Activated CD4-positive, alpha-beta memory T cell treated with anti-CD3 and anti-CD28 coated beads, Interleukin-2, amount 10 ng/mL, durations not matched to agents 7 days and 5 days (primary cell): ENCODE data around the gene CFAP97. TPM values are rescaled to one million over a fixed set of nuclear protein-coding genes. Genes with fewer than 3 reads are reported as not detected.
A peak's percentile ranks its signal among the peaks of the same experiment; 100 is the strongest.

Source experiments
- CTCF ChIA-PET: fragments of 350-600 bp; sonication (Branson Sonifier 250); formaldehyde crosslinking; loops from one replicate; lab custom pipeline; 2021; ENCODE audit warnings: antibody characterized with exemption, inconsistent platforms; lab: Charles Lee
- POLR2A ChIA-PET: fragments of 350-600 bp; sonication (Branson Sonifier 250); formaldehyde crosslinking; loops from one replicate; lab custom pipeline; 2021; ENCODE audit warnings: antibody characterized with exemption; lab: Charles Lee
- DNase-seq: peaks from one replicate; pipeline ENCODE4 v3.0.0-alpha.2; 2020
- H3K27ac Mint-ChIP-seq: one replicate; pipeline ENCODE4 v1.8.0; 2021; ENCODE audit warnings: mild to moderate bottlenecking, mixed read lengths
- H3K27me3 Mint-ChIP-seq: one replicate; pipeline ENCODE4 v1.8.0; 2021; ENCODE audit warnings: mixed read lengths
- H3K36me3 Mint-ChIP-seq: one replicate; pipeline ENCODE4 v1.8.0; 2021; ENCODE audit warnings: low read depth, mixed read lengths
- H3K4me1 Mint-ChIP-seq: one replicate; pipeline ENCODE4 v1.8.0; 2021; ENCODE audit warnings: mixed read lengths
- H3K4me3 Mint-ChIP-seq: one replicate; pipeline ENCODE4 v1.8.0; 2021; ENCODE audit warnings: mild to moderate bottlenecking, mixed read lengths
- H3K9me3 Mint-ChIP-seq: one replicate; pipeline ENCODE4 v1.8.0; 2021; ENCODE audit warnings: mixed read lengths
- total RNA-seq, 2 experiments: library from RNA; stranded (reverse); gene quantifications; one replicate each; pipeline ENCODE4 v1.2.3, GENCODE V29; 2021

Gene CFAP97
- total RNA-seq, 2 experiments from 2014 or later = 31.9 to 32.1 TPM

DNA sequence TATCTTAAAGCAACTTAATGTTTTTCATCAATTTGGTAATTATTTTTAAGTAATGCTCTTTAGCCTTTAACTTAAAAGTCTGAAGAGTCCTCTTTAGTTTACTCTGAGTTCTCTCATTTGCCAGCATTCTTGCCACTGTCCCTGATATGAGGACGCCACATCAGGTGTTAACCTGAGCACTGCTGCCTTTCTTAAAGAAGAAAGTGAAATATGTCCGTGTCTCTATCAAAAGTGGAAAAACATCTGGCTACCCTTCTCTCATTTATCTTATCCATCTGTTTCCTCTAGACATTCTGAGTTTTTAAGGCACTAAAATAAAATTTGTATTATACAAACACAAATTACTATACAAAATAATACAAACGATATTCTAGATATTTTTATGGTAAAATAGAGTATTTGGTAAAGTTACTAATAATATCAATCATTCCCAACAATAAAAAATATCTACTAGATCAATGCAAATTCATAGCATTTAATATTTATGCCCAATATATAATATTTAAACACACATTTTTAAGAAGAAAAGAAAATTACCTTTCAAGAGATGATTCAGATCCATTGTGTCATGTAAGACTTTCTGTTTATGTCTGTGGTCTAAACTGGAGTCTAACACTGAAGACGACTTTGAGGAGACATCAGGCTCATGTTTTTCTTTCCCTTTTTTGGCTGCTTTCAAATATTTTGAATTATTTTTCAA lies 14.0 kb downstream of the CFAP97 start:
- peaks cover 32% of the 10 kb centered on the region for H3K36me3 Mint-ChIP-seq
- no peaks in the 10 kb centered on the region for H3K27me3 Mint-ChIP-seq
- peaks cover 16% of the 10 kb centered on the region for H3K4me1 Mint-ChIP-seq
- H3K27ac Mint-ChIP-seq = no peak overlapping the region
- CTCF ChIA-PET = no interaction called here
- POLR2A ChIA-PET = no interaction called here
- no peak overlapping the region for H3K4me3 Mint-ChIP-seq
- DNase-seq = no peak
- H3K9me3 Mint-ChIP-seq = no peaks in the 10 kb centered on the region

- DNase-seq = no peak
- H3K27ac Mint-ChIP-seq = no peak overlapping the region
- no peak overlapping the region for H3K4me3 Mint-ChIP-seq
- H3K27me3 Mint-ChIP-seq = no peaks in the 10 kb centered on the region
- ChIA-PET POLR2A (no interaction called here), CTCF (interaction anchor here (1.0 to 1.6 kb wide), 2 partner anchors 14 to 44 kb away, joined by 3 read pairs; partner anchors contain the start of gene SLC25A4)
- peaks cover 31% of the 10 kb centered on the region for H3K36me3 Mint-ChIP-seq
- peaks cover 12% of the 10 kb centered on the region for H3K4me1 Mint-ChIP-seq
- no peaks in the 10 kb centered on the region for H3K9me3 Mint-ChIP-seq
Observed at GRCh38 chr4:185186769-185187168, 17.0 kb downstream of the CFAP97 start.

GRCh38 chr4:185183622-185184281 lies 20.0 kb downstream of the CFAP97 start:
- Mint-ChIP-seq H3K4me1 (peaks cover 14% of the 10 kb centered on the region), H3K27ac (no peak overlapping the region), H3K9me3 (no peaks in the 10 kb centered on the region), H3K27me3 (no peaks in the 10 kb centered on the region), H3K36me3 (peaks cover 16% of the 10 kb centered on the region), H3K4me3 (no peak overlapping the region)
- CTCF ChIA-PET = interaction anchor here (0.6 to 4.8 kb wide), 43 partner anchors 10 to 1146 kb away, joined by 3 to 49 read pairs (median 4); partner anchors contain the start of genes ANKRD37 and SLC25A4
- POLR2A ChIA-PET = interaction anchor here (0.5 to 1.6 kb wide), 4 partner anchors 9 to 63 kb away, joined by 3 to 6 read pairs (median 4); partner anchors contain the start of genes CFAP97 and SNX25
- DNase-seq = peak; percentile 77

- ChIA-PET CTCF (interaction anchor here (1.2 to 4.8 kb wide), 6 partner anchors 8 to 416 kb away, joined by 3 to 49 read pairs (median 6); no protein-coding TSS in a partner anchor), POLR2A (no interaction called here)
- H3K27ac Mint-ChIP-seq = no peak overlapping the region
- DNase-seq = no peak
- H3K4me1 Mint-ChIP-seq = peaks cover 14% of the 10 kb centered on the region
- H3K27me3 Mint-ChIP-seq = no peaks in the 10 kb centered on the region
- peaks cover 11% of the 10 kb centered on the region for H3K36me3 Mint-ChIP-seq
- no peak overlapping the region for H3K4me3 Mint-ChIP-seq
- no peaks in the 10 kb centered on the region for H3K9me3 Mint-ChIP-seq
Observed at GRCh38 chr4:185182239-185182638, 21.6 kb downstream of the CFAP97 start.

DNA sequence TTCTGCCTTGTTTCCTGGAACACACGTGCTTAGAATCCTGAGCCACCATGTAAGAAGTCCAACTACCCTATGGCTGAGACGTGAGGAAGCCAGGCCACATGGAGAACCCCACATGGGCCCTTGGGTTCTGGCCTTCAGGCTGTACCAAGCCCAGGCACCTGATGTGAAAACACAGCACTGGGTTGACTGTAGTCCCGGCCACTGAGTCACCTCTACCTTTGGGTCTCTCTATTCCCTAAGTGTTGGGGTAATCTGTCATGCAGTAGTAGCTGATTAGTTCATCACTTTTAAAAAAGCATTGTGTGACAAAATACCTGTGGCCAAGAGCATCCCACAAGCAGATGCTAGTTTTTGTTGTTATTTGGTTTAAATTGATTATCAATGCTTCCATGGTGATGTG lies 24.3 kb downstream of the CFAP97 start:
- H3K27ac Mint-ChIP-seq = no peak overlapping the region
- H3K27me3 Mint-ChIP-seq = no peaks in the 10 kb centered on the region
- H3K36me3 Mint-ChIP-seq = peaks cover 16% of the 10 kb centered on the region
- no peak overlapping the region for H3K4me3 Mint-ChIP-seq
- ChIA-PET POLR2A (no interaction called here), CTCF (interaction anchor here (0.6 kb wide), 1 partner anchor 247 kb away, joined by 3 read pairs; no protein-coding TSS in a partner anchor)
- H3K4me1 Mint-ChIP-seq = peaks cover 12% of the 10 kb centered on the region
- DNase-seq = no peak
- H3K9me3 Mint-ChIP-seq = no peaks in the 10 kb centered on the region

DNA sequence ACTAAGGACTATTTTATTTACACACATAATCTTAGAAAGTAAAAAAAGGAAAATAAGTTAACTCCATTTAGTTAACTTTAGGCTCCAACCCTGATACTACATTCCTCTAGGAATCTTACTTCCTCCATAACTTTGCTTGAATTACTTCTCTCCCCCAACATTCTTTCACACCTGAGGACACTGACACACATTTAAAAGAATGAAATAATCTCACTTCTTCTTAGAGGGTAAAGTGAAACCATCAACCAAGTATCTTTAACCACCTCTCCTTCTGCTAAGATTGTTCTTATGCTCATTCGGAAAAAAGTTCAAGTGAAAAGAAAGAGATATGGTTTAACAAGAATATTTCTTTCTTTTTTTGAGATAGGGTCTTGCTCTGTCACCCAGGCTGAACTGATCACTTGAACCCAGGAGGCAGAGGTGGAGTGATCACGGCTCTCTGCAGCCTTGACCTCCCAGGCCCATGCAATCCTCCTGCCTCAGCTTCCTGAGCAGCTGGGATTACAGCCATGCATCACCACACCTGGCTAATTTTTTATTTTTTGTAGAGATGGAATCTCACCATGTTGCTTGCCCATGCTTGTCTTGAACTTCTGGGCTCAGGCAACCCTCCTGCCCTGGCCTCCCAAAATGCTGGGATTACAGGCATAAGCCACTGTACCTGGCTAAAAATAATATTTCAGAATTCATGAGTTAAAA lies 32.3 kb downstream of the CFAP97 start:
- no peaks in the 10 kb centered on the region for H3K9me3 Mint-ChIP-seq
- peaks cover 1% of the 10 kb centered on the region for H3K4me1 Mint-ChIP-seq
- ChIA-PET CTCF (interaction anchor here (0.6 to 0.7 kb wide), 2 partner anchors 10 to 11 kb away, joined by 3 to 5 read pairs; no protein-coding TSS in a partner anchor), POLR2A (no interaction called here)
- H3K27me3 Mint-ChIP-seq = no peaks in the 10 kb centered on the region
- no peak overlapping the region for H3K27ac Mint-ChIP-seq
- H3K4me3 Mint-ChIP-seq = no peak overlapping the region
- H3K36me3 Mint-ChIP-seq = peaks cover 41% of the 10 kb centered on the region
- no peak for DNase-seq

DNA sequence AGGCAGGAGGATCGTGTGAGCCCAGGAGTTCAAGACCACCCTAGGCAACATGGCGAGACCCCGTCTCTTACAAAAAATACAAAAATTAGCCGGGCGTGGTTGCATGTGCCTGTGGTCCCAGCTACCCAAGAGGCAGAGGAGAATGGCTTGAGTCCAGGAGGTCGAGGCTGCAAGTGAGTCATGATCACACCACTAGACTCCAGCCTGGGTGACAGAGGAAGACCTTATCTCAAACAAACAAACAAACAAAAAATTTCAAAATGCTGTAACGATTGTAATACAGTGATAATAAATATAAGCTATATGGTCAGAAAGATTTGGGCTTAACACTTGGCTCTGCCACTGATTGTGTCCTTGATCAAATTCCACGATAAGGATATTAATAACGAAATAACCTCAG lies 36.6 kb downstream of the CFAP97 start:
- no peak overlapping the region for H3K4me3 Mint-ChIP-seq
- no peak overlapping the region for H3K27ac Mint-ChIP-seq
- POLR2A ChIA-PET = no interaction called here
- no peaks in the 10 kb centered on the region for H3K27me3 Mint-ChIP-seq
- DNase-seq = no peak
- H3K36me3 Mint-ChIP-seq = peaks cover 39% of the 10 kb centered on the region
- H3K9me3 Mint-ChIP-seq = no peaks in the 10 kb centered on the region
- CTCF ChIA-PET = interaction anchor here (1.2 kb wide), 1 partner anchor 16 kb away, joined by 7 read pairs; no protein-coding TSS in a partner anchor
- H3K4me1 Mint-ChIP-seq = peaks cover 14% of the 10 kb centered on the region

- DNase-seq = no peak
- Mint-ChIP-seq H3K9me3 (no peaks in the 10 kb centered on the region), H3K4me3 (no peak overlapping the region), H3K27ac (no peak overlapping the region), H3K27me3 (no peaks in the 10 kb centered on the region), H3K36me3 (peaks cover 45% of the 10 kb centered on the region), H3K4me1 (peaks cover 14% of the 10 kb centered on the region)
- CTCF ChIA-PET = interaction anchor here (1.1 to 2.0 kb wide), 3 partner anchors 18 to 31 kb away, joined by 3 to 7 read pairs (median 3); partner anchors contain the start of gene SLC25A4
- POLR2A ChIA-PET = interaction anchor here (0.8 kb wide), 1 partner anchor 22 kb away, joined by 3 read pairs; the partner anchor contains the start of gene SLC25A4
Observed at GRCh38 chr4:185165605-185166063, 38.2 kb downstream of the CFAP97 start.

DNA sequence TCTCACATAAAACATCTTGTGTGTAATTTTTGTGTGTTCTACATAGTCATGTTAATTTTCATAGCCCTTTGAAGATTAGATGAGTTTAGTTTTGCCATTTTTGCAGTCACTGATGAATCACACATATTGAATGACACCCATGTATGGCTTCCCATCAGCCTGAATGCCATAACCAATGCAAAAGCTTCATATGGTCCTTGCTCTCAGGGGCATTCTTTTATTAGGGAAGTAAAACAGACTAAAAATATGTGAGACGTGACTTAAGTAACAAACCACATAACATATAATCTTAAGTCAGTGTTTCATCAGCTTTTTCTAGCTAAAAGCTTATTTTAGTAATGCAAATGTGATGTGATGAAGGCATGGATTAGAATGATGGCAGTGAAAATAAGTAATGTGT lies 52.5 kb downstream of the CFAP97 start:
- no peaks in the 10 kb centered on the region for H3K27me3 Mint-ChIP-seq
- no peak for DNase-seq
- no peaks in the 10 kb centered on the region for H3K9me3 Mint-ChIP-seq
- peaks cover 4% of the 10 kb centered on the region for H3K4me1 Mint-ChIP-seq
- H3K36me3 Mint-ChIP-seq = peaks cover 24% of the 10 kb centered on the region
- ChIA-PET POLR2A (no interaction called here), CTCF (interaction anchor here (1.0 to 1.8 kb wide), 3 partner anchors 9 to 33 kb away, joined by 3 read pairs; no protein-coding TSS in a partner anchor)
- H3K4me3 Mint-ChIP-seq = no peak overlapping the region
- no peak overlapping the region for H3K27ac Mint-ChIP-seq

- no peaks in the 10 kb centered on the region for H3K9me3 Mint-ChIP-seq
- no peak overlapping the region for H3K27ac Mint-ChIP-seq
- H3K27me3 Mint-ChIP-seq = peaks cover 2% of the 10 kb centered on the region
- no peak overlapping the region for H3K4me3 Mint-ChIP-seq
- DNase-seq = no peak
- ChIA-PET CTCF (interaction anchor here (0.5 kb wide), 1 partner anchor 151 kb away, joined by 4 read pairs; no protein-coding TSS in a partner anchor), POLR2A (no interaction called here)
- H3K36me3 Mint-ChIP-seq = peaks cover 20% of the 10 kb centered on the region
- H3K4me1 Mint-ChIP-seq = peaks cover 4% of the 10 kb centered on the region
Observed at GRCh38 chr4:185149392-185149791, 54.4 kb downstream of the CFAP97 start.

GRCh38 chr4:185145572-185145971 lies 58.2 kb downstream of the CFAP97 start:
- DNase-seq = no peak
- ChIA-PET CTCF (interaction anchor here (1.2 to 1.6 kb wide), 2 partner anchors 9 to 11 kb away, joined by 5 to 7 read pairs; no protein-coding TSS in a partner anchor), POLR2A (no interaction called here)
- Mint-ChIP-seq H3K27me3 (peaks cover 27% of the 10 kb centered on the region), H3K27ac (no peak overlapping the region), H3K4me3 (no peak overlapping the region), H3K36me3 (peaks cover 2% of the 10 kb centered on the region), H3K4me1 (peaks cover 16% of the 10 kb centered on the region), H3K9me3 (no peaks in the 10 kb centered on the region)

- no peak overlapping the region for H3K27ac Mint-ChIP-seq
- no peak overlapping the region for H3K4me3 Mint-ChIP-seq
- H3K27me3 Mint-ChIP-seq = peaks cover 29% of the 10 kb centered on the region
- no peak for DNase-seq
- H3K9me3 Mint-ChIP-seq = no peaks in the 10 kb centered on the region
- H3K36me3 Mint-ChIP-seq = no peaks in the 10 kb centered on the region
- H3K4me1 Mint-ChIP-seq = peaks cover 12% of the 10 kb centered on the region
- POLR2A ChIA-PET = no interaction called here
- CTCF ChIA-PET = interaction anchor here (1.0 to 1.6 kb wide), 3 partner anchors 10 to 53 kb away, joined by 3 to 7 read pairs (median 4); no protein-coding TSS in a partner anchor
Observed at GRCh38 chr4:185144601-185145240, 59.1 kb downstream of the CFAP97 start.
